GM19452 (cell line): ENCODE results near the gene OR2A14.
"Not testable (repeated sequence)": the region's sequence is repeated elsewhere in the genome, so short reads cannot be mapped to it uniquely, and the experiment has no call there.

Experiments
- ATAC-seq: cut with Tn5 transposase; IDR thresholded peaks from one replicate; pipeline ENCODE4 v1.9.1; 2021; ENCODE audit not compliant: unreplicated experiment

OR2A14 gene

DNA sequence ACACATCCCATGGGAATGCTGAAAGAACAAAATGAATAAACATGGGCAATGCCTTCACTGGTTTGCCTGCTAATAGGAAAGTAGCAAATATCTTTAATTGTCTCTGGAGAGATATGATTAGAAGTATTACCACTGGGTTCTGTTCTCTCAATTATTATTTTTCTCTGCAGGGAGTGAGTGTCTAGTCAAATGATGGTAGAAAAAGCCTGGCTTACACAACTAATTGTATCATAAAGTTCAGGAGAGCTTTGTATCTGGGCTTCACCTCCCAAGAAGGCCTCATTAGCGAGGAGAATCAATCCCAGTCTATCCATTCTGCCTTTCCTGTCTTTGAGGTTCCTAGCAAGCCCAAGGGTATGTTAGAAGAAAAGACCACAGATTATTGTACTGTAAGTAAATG is at the start of gene OR2A14:
Gene OR2A14 (plus strand): TSS at position 301 of the 400 bp plus-strand sequence. CDS start 5,937 bp downstream, outside the sequence.
- no peak for ATAC-seq

DNA sequence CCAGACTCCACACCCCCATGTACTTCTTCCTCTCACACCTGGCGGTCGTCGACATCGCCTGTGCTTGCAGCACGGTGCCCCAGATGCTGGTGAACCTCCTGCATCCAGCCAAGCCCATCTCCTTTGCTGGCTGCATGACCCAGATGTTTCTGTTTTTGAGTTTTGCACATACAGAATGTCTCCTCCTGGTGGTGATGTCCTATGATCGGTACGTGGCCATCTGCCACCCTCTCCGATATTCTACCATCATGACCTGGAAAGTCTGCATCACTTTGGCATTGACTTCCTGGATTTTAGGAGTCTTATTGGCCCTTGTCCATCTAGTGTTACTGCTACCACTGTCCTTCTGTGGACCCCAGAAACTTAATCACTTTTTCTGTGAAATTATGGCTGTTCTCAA is 48.6 kb upstream of the OR2A14 start:
- no peak for ATAC-seq

DNA sequence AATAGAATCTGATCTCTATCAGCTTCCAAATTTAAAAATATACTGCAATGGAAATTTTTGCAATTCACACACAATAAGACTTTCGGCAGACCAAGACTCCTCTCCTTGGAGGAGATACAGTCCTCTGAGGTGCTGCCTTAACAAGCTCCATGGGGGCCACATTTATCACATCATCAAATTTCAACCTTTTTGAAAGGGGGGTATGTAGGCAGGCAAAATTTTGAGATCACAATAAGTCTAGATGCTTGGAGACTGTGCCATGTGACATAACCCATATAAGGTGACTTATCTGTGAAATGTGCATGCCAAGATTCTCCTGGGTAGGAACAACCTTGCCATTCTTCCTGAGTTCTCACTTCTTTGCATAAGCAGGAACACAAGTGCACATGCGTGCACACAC is 37.0 kb upstream of the OR2A14 start, which contains the start of gene OR2A12:
Gene OR2A12 (plus strand): TSS at position 301 of the 400 bp plus-strand sequence. CDS start 8,830 bp downstream, outside the sequence.
- ATAC-seq, result no peak

DNA sequence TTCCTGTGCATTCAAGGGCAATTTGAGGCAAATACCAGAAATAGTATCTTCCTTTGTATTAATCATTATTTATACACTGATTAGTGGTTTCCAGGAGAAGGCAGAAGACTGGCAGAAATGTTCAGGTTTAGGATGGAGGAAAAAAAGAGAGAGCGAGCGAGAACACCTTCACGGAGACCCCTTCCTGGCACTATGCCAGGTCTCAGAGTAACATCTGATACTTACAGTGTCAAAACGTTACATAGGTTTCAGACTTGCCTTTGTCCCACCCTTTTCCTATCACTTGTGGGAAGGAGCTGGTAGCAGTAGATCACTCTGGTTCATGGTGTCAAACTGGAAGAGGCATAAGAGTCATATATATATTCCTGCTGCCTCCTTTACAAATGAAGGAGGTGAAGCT is 36.2 kb upstream of the OR2A14 start:
- no peak for ATAC-seq

- ATAC-seq, result no peak
Measured at GRCh38 chr7:144087230-144087629, 35.7 kb upstream of the OR2A14 start.

GRCh38 chr7:144090667-144091066 is 32.3 kb upstream of the OR2A14 start:
- ATAC-seq, result no peak

DNA sequence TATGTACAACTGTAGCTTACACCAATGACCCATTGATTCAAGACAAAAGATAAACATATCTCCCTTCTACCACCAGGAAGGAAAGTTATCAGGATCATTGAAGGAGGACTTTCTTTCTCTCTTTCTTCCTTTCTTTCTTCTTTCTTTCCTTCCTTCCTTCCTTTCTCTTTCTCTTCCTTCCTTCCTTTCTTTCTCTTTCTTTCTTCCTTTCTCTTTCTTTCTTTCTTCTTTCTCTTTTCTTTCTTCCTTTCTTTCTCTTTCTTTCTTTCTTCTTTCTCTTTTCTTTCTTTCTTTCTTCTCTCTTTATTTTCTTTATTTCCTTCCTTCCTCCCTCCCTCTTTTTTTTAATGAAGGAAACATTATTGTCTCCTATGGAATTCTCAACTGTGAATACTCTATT is 24.2 kb upstream of the OR2A14 start:
- ATAC-seq, result no peak

GRCh38 chr7:144100607-144101006 is 22.4 kb upstream of the OR2A14 start:
- ATAC-seq, result no peak

DNA sequence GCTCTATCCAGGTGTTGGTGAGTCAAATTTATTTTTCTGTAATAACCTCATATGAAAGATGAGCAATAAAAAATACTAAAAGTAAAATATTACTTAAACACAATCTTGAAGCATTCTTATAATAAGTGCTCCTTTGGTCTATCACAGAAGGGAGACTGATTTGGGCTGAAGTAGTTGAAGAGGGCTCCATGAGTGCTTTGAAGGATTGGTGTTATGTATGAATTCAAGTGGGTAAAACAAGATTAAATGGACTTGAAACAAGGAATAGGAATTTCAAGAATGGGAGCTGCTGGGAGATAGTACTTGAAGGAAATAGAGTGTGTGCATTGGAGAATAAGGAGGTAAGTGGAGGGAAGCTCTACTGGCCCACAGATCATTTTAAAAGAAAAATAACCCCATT is 20.9 kb upstream of the OR2A14 start:
- no peak for ATAC-seq

GRCh38 chr7:144105211-144105610 is 17.8 kb upstream of the OR2A14 start:
- ATAC-seq, result no peak

DNA sequence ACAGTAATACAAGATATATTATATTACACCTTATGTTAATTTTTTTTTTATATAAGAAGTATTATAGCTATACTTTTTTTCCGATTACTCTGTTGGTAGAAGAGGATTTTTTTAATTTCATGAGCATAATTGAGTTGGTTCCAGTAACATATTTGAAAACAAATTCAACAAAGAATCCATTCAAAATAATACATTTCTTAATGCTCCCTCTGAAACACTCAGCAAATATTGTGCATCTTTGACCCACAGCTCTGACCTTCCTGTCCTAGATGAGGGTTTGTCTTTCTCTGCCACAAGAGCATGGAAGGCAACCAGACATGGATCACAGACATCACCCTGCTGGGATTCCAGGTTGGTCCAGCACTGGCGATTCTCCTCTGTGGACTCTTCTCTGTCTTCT is 13.7 kb upstream of the OR2A14 start, which contains the start of gene OR2A2:
Gene OR2A2 (plus strand): TSS at position 301 of the 400 bp plus-strand sequence. CDS start 0 bp downstream, at position 301.
- no peak for ATAC-seq

DNA sequence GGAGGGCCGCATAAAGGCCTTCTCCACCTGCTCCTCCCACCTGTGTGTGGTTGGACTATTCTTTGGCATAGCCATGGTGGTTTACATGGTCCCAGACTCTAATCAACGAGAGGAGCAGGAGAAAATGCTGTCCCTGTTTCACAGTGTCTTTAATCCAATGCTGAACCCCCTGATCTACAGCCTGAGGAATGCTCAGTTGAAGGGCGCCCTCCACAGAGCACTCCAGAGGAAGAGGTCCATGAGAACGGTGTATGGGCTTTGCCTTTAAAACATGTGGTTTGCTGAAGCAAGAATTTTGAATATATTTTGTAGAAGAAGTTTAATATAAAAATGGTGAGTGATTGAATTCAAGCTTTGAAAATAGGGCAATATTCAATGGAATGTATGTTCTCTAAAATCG is 12.7 kb upstream of the OR2A14 start:
- no peak for ATAC-seq

- no peak for ATAC-seq
Measured at GRCh38 chr7:144113651-144114050, 9.3 kb upstream of the OR2A14 start.

DNA sequence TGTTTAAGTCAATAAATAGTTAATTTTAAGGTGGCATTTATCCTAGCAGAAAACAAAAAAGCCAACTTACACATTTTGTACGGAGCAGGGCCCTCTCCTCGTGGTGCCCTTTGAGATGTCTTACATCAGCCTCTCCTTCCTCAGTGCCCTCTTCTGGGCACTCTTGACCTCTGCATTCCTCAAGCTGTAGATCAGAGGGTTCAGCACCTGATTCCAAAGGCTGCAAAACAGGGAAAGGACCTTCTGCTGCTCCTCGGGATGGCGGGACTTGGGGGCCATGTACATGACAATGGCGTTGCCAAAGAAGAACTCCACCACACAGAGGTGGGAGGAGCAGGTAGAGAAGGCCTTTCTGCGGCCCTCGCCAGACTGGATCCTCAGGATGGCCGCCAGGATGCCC is 4.6 kb upstream of the OR2A14 start:
- no peak for ATAC-seq

DNA sequence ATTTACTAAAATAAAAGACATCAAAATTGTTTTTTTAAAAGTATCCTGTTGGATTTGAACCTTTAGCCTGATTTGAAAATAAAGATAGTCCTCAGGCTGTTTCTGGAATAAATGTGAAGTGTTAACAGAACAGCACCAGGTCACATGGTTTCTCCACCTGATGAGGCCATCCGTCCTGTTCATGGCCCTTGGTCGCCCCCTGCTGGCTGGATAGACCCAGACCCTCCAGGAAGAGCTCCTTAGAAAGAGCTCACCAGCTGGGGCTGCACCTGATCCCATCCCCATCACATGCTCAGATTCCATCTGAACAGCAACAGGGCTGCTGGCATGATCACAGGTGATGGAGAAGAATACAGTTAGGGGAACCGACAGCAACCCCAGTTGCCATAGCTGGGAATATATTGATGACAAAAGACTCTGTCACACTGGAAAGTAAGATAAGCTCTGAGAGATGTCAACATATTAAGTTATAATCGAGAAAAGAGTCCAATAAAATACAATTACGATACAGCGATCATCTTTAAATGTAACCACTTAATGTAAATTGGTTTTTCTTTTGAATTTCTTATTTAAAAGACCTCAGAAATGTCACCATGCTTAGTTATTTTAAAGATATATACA is 4.8 kb downstream of the OR2A14 start:
- ATAC-seq, result peak; percentile 99

- not testable (repeated sequence) for ATAC-seq
Measured at GRCh38 chr7:144129601-144130000, 6.6 kb downstream of the OR2A14 start.

DNA sequence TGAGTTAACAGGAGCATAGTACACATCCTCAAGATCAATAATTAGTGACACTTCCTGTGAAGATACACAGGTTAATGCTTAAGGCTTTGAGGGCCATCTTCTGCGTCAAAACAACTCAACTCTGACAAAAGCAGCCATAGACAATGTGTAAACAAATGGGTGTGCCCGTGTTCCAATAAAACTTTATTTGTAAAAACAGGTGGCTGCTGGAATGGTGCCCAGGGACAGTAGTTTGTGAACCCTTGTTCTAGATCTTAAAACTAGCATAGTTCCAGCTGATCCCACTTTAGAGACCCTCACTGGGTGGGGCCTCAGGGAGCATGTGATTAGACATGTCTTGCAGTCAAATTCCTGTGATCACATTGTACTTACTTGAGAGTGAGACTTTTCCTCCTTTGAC is 7.8 kb downstream of the OR2A14 start:
- no peak for ATAC-seq

- ATAC-seq, result no peak
Measured at GRCh38 chr7:144132262-144132661, 9.3 kb downstream of the OR2A14 start.

- ATAC-seq, result no peak
Measured at GRCh38 chr7:144133307-144133706, 10.3 kb downstream of the OR2A14 start.

DNA sequence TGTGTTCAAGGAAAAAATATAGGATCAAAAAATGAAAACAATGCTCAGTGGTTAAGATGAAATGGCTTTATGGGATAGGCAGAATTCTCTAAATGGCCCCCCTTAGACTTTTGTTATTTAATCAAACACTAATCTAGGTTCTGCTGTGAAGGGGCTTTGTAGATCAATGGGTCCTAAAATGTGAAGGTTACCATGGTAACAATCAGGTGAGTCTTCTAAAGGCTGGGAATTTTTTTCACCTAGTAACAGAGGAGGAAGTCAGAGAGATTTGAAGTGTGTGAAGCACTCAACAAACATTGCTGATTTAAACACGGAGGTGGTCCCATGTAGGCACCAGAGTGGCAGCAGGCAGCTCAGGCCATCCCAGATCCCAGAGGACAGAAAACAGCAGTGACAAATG is 11.1 kb downstream of the OR2A14 start:
- no peak for ATAC-seq

- ATAC-seq, result no peak
Measured at GRCh38 chr7:144137501-144137900, 14.5 kb downstream of the OR2A14 start.

- ATAC-seq, result no peak
Measured at GRCh38 chr7:144142187-144142586, 19.2 kb downstream of the OR2A14 start.

DNA sequence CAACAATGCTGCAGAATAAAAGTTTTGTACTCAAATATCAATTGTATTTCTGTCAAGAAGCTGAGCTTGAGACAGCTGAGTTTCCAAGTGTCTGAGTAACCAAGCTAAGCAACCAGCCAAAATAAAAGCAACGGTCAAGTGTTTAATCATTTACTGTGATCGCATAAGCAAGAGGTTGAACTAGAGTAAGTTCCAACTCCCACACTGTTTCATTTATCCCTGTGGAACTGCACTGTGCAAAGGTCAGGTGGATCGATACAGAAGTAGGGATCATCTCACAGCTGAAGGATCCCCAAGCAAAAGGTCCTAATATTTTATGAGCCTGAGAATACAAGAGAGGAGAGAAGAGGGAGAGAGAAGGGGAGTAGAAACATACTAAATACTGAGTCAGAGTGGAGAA is 21.4 kb downstream of the OR2A14 start:
- ATAC-seq, result no peak
